ENCODE measurements around the gene ZFP14. TPM values are rescaled to one million over a fixed set of nuclear protein-coding genes. Genes with fewer than 3 reads are reported as not detected.

Gene ZFP14
- total and polyA plus RNA-seq, 2 experiments from 2014 or later = 1.5 to 1.7 TPM

GRCh38 chr19:36420961-36421748 lies 42.2 kb upstream of the ZFP14 start:
- Histone ChIP-seq H2AFZ (peak overlapping the region; percentile 96), H3K27ac (no peak overlapping the region)

GRCh38 chr19:36418287-36419001 lies 39.4 kb upstream of the ZFP14 start, which contains the start of gene ZFP82:
ZFP82 (minus strand) TSS chr19:36418644; CDS start chr19:36409789, 8,855 bp downstream.
- 1% methylated on average over 55 to 69 of the region's 70 CpGs for WGBS, 2 experiments (ENCODE audit: low coverage in 1 of 2, low lambda C conversion rate in 2 of 2, missing lambda C conversion rate in 2 of 2)
- TF ChIP-seq EZH2phosphoT487 (IDR thresholded peaks at IDR 0.05; ENCODE audit: insufficient read depth, low read depth) (no peak), EZH2 (IDR thresholded peaks at IDR 0.05; ENCODE audit: insufficient read depth, poor library complexity, severe bottlenecking) (no peak)
- H3K36me3 ChIP-seq (ENCODE audit: low read depth) = 0 out of 2 replicates have a peak, but pooled peaks cover under 1% of the 10 kb centered on the region
- in situ Hi-C loops (cut with MboI) = no loop called here
- peaks cover 46% of the 10 kb centered on the region for H3K79me2 ChIP-seq (ENCODE audit: insufficient read depth)
- H3F3A ChIP-seq (ENCODE audit: insufficient read depth) = 0 out of 2 replicates have a peak, but pooled peaks cover 6% of the 10 kb centered on the region
- H3K4me1 ChIP-seq (ENCODE audit: insufficient read depth) = peaks cover 8% of the 10 kb centered on the region; the same call in 1 of the 2 replicates
- peak; percentile 93 for DNase-seq
- H4K20me1 ChIP-seq (ENCODE audit: insufficient read depth) = no peaks in the 10 kb centered on the region
- H2AFZ ChIP-seq = peak within 1 kb of the TSS; percentile 93
- H3K9me2 ChIP-seq (ENCODE audit: insufficient read depth) = no peaks in the 10 kb centered on the region
- peak within 1 kb of the TSS; percentile 88 for H3K27ac ChIP-seq
- peak within 1 kb of the TSS; percentile 78 for H3K4me3 ChIP-seq
- H3K27me3 ChIP-seq (replicated peaks; ENCODE audit: insufficient read depth) = no peaks in the 10 kb centered on the region
- no peaks in the 10 kb centered on the region for H3K9me3 ChIP-seq (ENCODE audit: low read depth)
- peak within 1 kb of the TSS; percentile 93 for H3K9ac ChIP-seq
- peak within 1 kb of the TSS; percentile 89 for H3K4me2 ChIP-seq (ENCODE audit: unreplicated experiment)

More at GRCh38 chr19:36420961-36421748, 42.2 kb upstream of the ZFP14 start:
- Histone ChIP-seq H3K9me2 (ENCODE audit: insufficient read depth) (no peaks in the 10 kb centered on the region), H3K36me3 (ENCODE audit: low read depth) (no peaks in the 10 kb centered on the region), H3K4me3 (peak overlapping the region; percentile 75), H3K4me1 (ENCODE audit: insufficient read depth) (peaks cover 8% of the 10 kb centered on the region; the same call in 1 of the 2 replicates), H3K9me3 (ENCODE audit: low read depth) (no peaks in the 10 kb centered on the region), H4K20me1 (ENCODE audit: insufficient read depth) (no peaks in the 10 kb centered on the region), H3K4me2 (ENCODE audit: unreplicated experiment) (peak overlapping the region; percentile 79), H3K27me3 (replicated peaks; ENCODE audit: insufficient read depth) (no peaks in the 10 kb centered on the region), H3K79me2 (ENCODE audit: insufficient read depth) (peaks cover 19% of the 10 kb centered on the region), H3K9ac (0 out of 2 replicates have a peak overlapping the region, but pooled peaks have one; percentile 28), H3F3A (ENCODE audit: insufficient read depth) (0 out of 2 replicates have a peak, but pooled peaks cover 6% of the 10 kb centered on the region)
- peak; percentile 70 for DNase-seq
- WGBS, 2 experiments (ENCODE audit: low coverage in 1 of 2, low lambda C conversion rate in 2 of 2, missing lambda C conversion rate in 2 of 2) = 15 to 17% methylated on average over 45 to 54 of the region's 61 CpGs
- TF ChIP-seq EZH2phosphoT487 (IDR thresholded peaks at IDR 0.05; ENCODE audit: insufficient read depth, low read depth) (no peak), EZH2 (IDR thresholded peaks at IDR 0.05; ENCODE audit: insufficient read depth, poor library complexity, severe bottlenecking) (no peak)
- in situ Hi-C loops (cut with MboI) = no loop called here

GRCh38 chr19:36417752-36418286 lies 38.8 kb upstream of the ZFP14 start:
- H2AFZ ChIP-seq = peak overlapping the region; percentile 93
- 0 out of 2 replicates have a peak, but pooled peaks cover 6% of the 10 kb centered on the region for H3F3A ChIP-seq (ENCODE audit: insufficient read depth)
- H3K27me3 ChIP-seq (replicated peaks; ENCODE audit: insufficient read depth) = no peaks in the 10 kb centered on the region
- no peaks in the 10 kb centered on the region for H3K9me2 ChIP-seq (ENCODE audit: insufficient read depth)
- peaks cover 8% of the 10 kb centered on the region; the same call in 1 of the 2 replicates for H3K4me1 ChIP-seq (ENCODE audit: insufficient read depth)
- H3K27ac ChIP-seq = peak overlapping the region; percentile 88
- peak overlapping the region; percentile 89 for H3K4me2 ChIP-seq (ENCODE audit: unreplicated experiment)
- H3K79me2 ChIP-seq (ENCODE audit: insufficient read depth) = peaks cover 52% of the 10 kb centered on the region
- H3K36me3 ChIP-seq (ENCODE audit: low read depth) = peaks cover 7% of the 10 kb centered on the region; the same call in 1 of the 2 replicates
- H3K4me3 ChIP-seq = peak overlapping the region; percentile 78
- no peak for DNase-seq
- H3K9ac ChIP-seq = peak overlapping the region; percentile 93
- TF ChIP-seq EZH2phosphoT487 (IDR thresholded peaks at IDR 0.05; ENCODE audit: insufficient read depth, low read depth) (no peak), EZH2 (IDR thresholded peaks at IDR 0.05; ENCODE audit: insufficient read depth, poor library complexity, severe bottlenecking) (no peak)
- in situ Hi-C loops (cut with MboI) = no loop called here
- no peaks in the 10 kb centered on the region for H3K9me3 ChIP-seq (ENCODE audit: low read depth)
- no peaks in the 10 kb centered on the region for H4K20me1 ChIP-seq (ENCODE audit: insufficient read depth)
- WGBS, 2 experiments (ENCODE audit: low coverage in 1 of 2, low lambda C conversion rate in 2 of 2, missing lambda C conversion rate in 2 of 2) = 20% methylated on average over 25 of the region's 25 CpGs

GRCh38 chr19:36409841-36410240 lies 30.8 kb upstream of the ZFP14 start:
- WGBS, 2 experiments (ENCODE audit: low coverage in 1 of 2, low lambda C conversion rate in 2 of 2, missing lambda C conversion rate in 2 of 2) = 95 to 100% methylated on average over 5 of the region's 5 CpGs
- H3K27ac ChIP-seq = no peak overlapping the region
- H3K27me3 ChIP-seq (replicated peaks; ENCODE audit: insufficient read depth) = no peaks in the 10 kb centered on the region
- H3K79me2 ChIP-seq (ENCODE audit: insufficient read depth) = peaks cover 69% of the 10 kb centered on the region
- no peaks in the 10 kb centered on the region for H4K20me1 ChIP-seq (ENCODE audit: insufficient read depth)
- no peaks in the 10 kb centered on the region for H3K9me3 ChIP-seq (ENCODE audit: low read depth)
- TF ChIP-seq EZH2phosphoT487 (IDR thresholded peaks at IDR 0.05; ENCODE audit: insufficient read depth, low read depth) (no peak), EZH2 (IDR thresholded peaks at IDR 0.05; ENCODE audit: insufficient read depth, poor library complexity, severe bottlenecking) (no peak)
- peaks cover 66% of the 10 kb centered on the region for H3K36me3 ChIP-seq (ENCODE audit: low read depth)
- in situ Hi-C loops (cut with MboI) = no loop called here
- H3K9ac ChIP-seq = no peak overlapping the region
- H2AFZ ChIP-seq = no peak overlapping the region
- no peaks in the 10 kb centered on the region for H3F3A ChIP-seq (ENCODE audit: insufficient read depth)
- no peak overlapping the region for H3K4me3 ChIP-seq
- no peak for DNase-seq
- no peak overlapping the region for H3K4me2 ChIP-seq (ENCODE audit: unreplicated experiment)
- H3K4me1 ChIP-seq (ENCODE audit: insufficient read depth) = no peaks in the 10 kb centered on the region
- H3K9me2 ChIP-seq (ENCODE audit: insufficient read depth) = no peaks in the 10 kb centered on the region

Measured in GM23248 (cell line).